Fibroblast of lung (primary cell): ENCODE results near the gene HIP1. TPM values are rescaled to one million over a fixed set of nuclear protein-coding genes. Genes with fewer than 3 reads are reported as not detected.
A peak's percentile ranks its signal among the peaks of the same experiment; 100 is the strongest.
"Not testable (repeated sequence)": the region's sequence is repeated elsewhere in the genome, so short reads cannot be mapped to it uniquely, and the experiment has no call there.

Source experiments
- DNase-seq, 2 donors: peaks; one replicate each; pipeline versions ENCODE4 v3.0.0 to v3.0.0-alpha.2; 2010; ENCODE audit warnings: low read depth in 2 of 2
- H2AFZ ChIP-seq: 2 replicates; pipeline ENCODE4 v1.5.1; 2012; ENCODE audit warnings: low read length, control low read depth, inconsistent platforms
- H3K27ac ChIP-seq: 2 replicates; pipeline ENCODE4 v1.5.1; 2011; ENCODE audit warnings: low read length, control low read depth; ENCODE audit not compliant: insufficient read depth
- H3K27me3 ChIP-seq: 2 replicates; pipeline ENCODE4 v1.5.1; 2011; ENCODE audit warnings: mild to moderate bottlenecking, low read length; ENCODE audit not compliant: control insufficient read depth, insufficient read depth
- H3K36me3 ChIP-seq: 2 replicates; pipeline ENCODE4 v1.5.1; 2011; ENCODE audit warnings: low read length; ENCODE audit not compliant: control insufficient read depth, insufficient read depth
- H3K4me1 ChIP-seq: 2 replicates; pipeline ENCODE4 v1.5.1; 2011; ENCODE audit warnings: low read length; ENCODE audit not compliant: control insufficient read depth, insufficient read depth; ENCODE audit errors: extremely low read depth
- H3K4me2 ChIP-seq: 2 replicates; pipeline ENCODE4 v1.5.1; 2011; ENCODE audit warnings: low read length, control low read depth; ENCODE audit not compliant: insufficient read depth; ENCODE audit errors: extremely low read depth
- H3K4me3 ChIP-seq, 4 experiments: fragments of 200-600 bp in 1 of 4; sonication (generic) in 1 of 4; replicated peaks in 1 of 4; 2 replicates each; pipeline ENCODE4 v1.5.1; 2011 to 2016; ENCODE audit warnings: low read length in 4 of 4, low read depth in 3 of 4, mild to moderate bottlenecking in 3 of 4, control low read depth in 2 of 4, inconsistent platforms in 1 of 4, mixed read lengths in 1 of 4; ENCODE audit not compliant: insufficient read depth in 1 of 4; ENCODE audit errors: control extremely low read depth in 1 of 4
- H3K79me2 ChIP-seq: 2 replicates; pipeline ENCODE4 v1.5.1; 2012; ENCODE audit warnings: mild to moderate bottlenecking, low read length, inconsistent platforms; ENCODE audit not compliant: control insufficient read depth, insufficient read depth
- H3K9ac ChIP-seq: 2 replicates; pipeline ENCODE4 v1.5.1; 2011; ENCODE audit warnings: mild to moderate bottlenecking, low read length, control low read depth; ENCODE audit not compliant: insufficient read depth
- H3K9me3 ChIP-seq: 2 replicates; pipeline ENCODE4 v1.5.1; 2012; ENCODE audit warnings: low read depth, low read length; ENCODE audit not compliant: control insufficient read depth, insufficient read depth
- H4K20me1 ChIP-seq: 2 replicates; pipeline ENCODE4 v1.5.1; 2011; ENCODE audit warnings: low read length; ENCODE audit not compliant: control insufficient read depth, insufficient read depth; ENCODE audit errors: extremely low read depth
- EZH2 ChIP-seq: IDR thresholded peaks from 2 replicates; pipeline ENCODE4 v1.5.1; 2012; ENCODE audit warnings: low read length, control low read depth, mild to moderate bottlenecking; ENCODE audit errors: missing control alignments
- polyA plus RNA-seq, 2 donors: library from polyadenylated mRNA; depleted of rRNA in 1 of 2; stranded (reverse) in 1 of 2; unstranded in 1 of 2; fragments of >200 nt; gene quantifications; 2 replicates each; pipeline ENCODE4 v1.2.1, GENCODE V29; 2011 to 2012; ENCODE audit warnings: missing spikeins in 1 of 2
- total RNA-seq: library from RNA; depleted of rRNA; stranded (reverse); fragments of >200 nt; gene quantifications from 2 replicates; pipeline ENCODE4 v1.2.1, GENCODE V29; 2014
- TF ChIP-seq, protein P1 (sequence below), 2 donors: IDR thresholded peaks in 1 of 2; conservative IDR thresholded peaks in 1 of 2; 1 replicate in 1 of 2; 2 replicates in 1 of 2; pipeline ENCODE4 v1.5.1; 2011 to 2012; ENCODE audit warnings: low read length in 2 of 2, control low read depth in 1 of 2, inconsistent platforms in 1 of 2, low read depth in 1 of 2, mild to moderate bottlenecking in 1 of 2

HIP1 gene
- total and polyA plus RNA-seq, 2 donors (not counting 1 experiment from before 2014, with no cell fraction given) = 27.2 to 31.3 TPM

DNA sequence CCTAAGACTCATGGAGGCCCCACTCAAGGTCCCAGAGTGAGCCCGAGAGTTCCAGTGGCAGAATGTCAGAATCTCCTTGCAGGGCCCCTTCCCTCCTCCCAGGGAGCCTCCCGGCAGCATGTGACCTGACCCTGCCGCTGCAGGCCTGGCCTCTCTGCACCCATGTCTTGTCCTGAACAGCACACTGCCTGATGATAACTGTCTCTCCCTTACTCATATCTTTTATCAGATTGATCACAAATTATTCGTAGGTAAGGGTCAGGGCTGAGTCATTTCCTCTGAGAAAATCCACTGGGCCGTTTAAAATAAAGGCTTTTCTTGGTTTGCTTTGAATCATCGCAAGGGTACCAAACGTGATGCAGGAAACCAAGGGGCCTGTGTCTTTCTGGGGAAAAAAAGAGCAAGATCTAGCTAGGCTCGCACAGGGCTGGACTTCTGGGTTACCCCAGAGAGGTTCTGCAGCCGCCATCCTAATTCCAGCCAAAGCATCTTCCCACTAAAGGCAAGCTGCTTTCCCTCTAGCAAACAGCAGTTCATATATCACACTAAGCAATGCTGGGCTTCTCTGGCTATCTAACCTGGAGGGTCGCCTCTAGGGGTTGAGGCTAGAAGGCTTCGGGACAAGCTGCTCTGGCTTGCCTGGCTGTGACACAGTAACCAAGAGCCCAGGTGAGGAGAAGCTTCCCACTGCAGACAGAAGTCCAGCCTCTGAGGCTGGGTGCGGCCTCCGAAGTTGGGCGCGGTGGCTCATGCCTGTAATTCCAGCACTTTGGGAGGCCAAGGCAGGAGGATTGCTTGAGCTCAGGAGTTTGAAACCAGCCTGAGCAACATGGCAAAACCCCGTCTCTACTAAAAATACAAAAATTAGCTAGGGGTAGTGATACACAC, 141.8 kb downstream of the HIP1 start:
- H3K27ac ChIP-seq = no peak overlapping the region
- no peak overlapping the region for H2AFZ ChIP-seq

DNA sequence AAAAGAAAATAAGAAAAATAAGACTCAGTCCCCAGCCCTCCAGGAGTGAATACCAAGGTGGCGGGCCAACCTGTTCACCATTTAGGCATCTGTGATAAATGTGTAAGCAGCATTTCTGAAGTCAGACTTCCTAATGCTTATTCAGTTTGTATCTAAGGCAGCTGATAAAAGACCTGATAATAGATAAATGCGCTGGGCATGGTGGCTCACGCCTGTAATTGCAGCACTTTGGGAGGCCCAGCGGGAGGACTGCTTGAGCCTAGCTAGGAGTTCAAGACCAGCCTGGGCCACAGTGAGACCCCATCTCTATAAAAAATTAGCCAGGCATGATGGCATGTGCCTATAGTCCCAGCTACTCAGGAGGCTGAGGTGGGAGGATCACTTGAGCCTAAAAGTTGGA, 143.0 kb downstream of the HIP1 start:
- Histone ChIP-seq H3K9ac (no peak overlapping the region), H2AFZ (no peak overlapping the region), H3K27ac (no peak overlapping the region), H3K4me1 (peaks cover 2% of the 10 kb centered on the region), H3K79me2 (no peaks in the 10 kb centered on the region), H3K4me2 (no peak overlapping the region), H3K9me3 (no peaks in the 10 kb centered on the region), H4K20me1 (no peaks in the 10 kb centered on the region), H3K4me3 (no peak overlapping the region), H3K27me3 (no peaks in the 10 kb centered on the region), H3K36me3 (no peaks in the 10 kb centered on the region)
- peak in 1 of 2 donors; percentile 9 for DNase-seq
- no peak for TF ChIP-seq EZH2

More for the DNA sequence above, 141.8 kb downstream of the HIP1 start:
- H4K20me1 ChIP-seq = no peaks in the 10 kb centered on the region
- TF ChIP-seq, protein P1, sequence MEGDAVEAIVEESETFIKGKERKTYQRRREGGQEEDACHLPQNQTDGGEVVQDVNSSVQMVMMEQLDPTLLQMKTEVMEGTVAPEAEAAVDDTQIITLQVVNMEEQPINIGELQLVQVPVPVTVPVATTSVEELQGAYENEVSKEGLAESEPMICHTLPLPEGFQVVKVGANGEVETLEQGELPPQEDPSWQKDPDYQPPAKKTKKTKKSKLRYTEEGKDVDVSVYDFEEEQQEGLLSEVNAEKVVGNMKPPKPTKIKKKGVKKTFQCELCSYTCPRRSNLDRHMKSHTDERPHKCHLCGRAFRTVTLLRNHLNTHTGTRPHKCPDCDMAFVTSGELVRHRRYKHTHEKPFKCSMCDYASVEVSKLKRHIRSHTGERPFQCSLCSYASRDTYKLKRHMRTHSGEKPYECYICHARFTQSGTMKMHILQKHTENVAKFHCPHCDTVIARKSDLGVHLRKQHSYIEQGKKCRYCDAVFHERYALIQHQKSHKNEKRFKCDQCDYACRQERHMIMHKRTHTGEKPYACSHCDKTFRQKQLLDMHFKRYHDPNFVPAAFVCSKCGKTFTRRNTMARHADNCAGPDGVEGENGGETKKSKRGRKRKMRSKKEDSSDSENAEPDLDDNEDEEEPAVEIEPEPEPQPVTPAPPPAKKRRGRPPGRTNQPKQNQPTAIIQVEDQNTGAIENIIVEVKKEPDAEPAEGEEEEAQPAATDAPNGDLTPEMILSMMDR (conservative IDR thresholded peaks at IDR 0.05 in 1 of 2, IDR thresholded peaks at IDR 0.05 in 1 of 2; ENCODE audit: low read depth in 1 of 2, low read length in 2 of 2) = no peak
- no peak for TF ChIP-seq EZH2
- peak in 1 of 2 donors; percentile 59 for DNase-seq
- H3K27me3 ChIP-seq = no peaks in the 10 kb centered on the region
- peaks cover 2% of the 10 kb centered on the region for H3K4me1 ChIP-seq
- no peaks in the 10 kb centered on the region for H3K9me3 ChIP-seq
- H3K4me2 ChIP-seq = no peak overlapping the region
- no peak overlapping the region for H3K4me3 ChIP-seq
- no peak overlapping the region for H3K9ac ChIP-seq
- H3K36me3 ChIP-seq = no peaks in the 10 kb centered on the region
- no peaks in the 10 kb centered on the region for H3K79me2 ChIP-seq

DNA sequence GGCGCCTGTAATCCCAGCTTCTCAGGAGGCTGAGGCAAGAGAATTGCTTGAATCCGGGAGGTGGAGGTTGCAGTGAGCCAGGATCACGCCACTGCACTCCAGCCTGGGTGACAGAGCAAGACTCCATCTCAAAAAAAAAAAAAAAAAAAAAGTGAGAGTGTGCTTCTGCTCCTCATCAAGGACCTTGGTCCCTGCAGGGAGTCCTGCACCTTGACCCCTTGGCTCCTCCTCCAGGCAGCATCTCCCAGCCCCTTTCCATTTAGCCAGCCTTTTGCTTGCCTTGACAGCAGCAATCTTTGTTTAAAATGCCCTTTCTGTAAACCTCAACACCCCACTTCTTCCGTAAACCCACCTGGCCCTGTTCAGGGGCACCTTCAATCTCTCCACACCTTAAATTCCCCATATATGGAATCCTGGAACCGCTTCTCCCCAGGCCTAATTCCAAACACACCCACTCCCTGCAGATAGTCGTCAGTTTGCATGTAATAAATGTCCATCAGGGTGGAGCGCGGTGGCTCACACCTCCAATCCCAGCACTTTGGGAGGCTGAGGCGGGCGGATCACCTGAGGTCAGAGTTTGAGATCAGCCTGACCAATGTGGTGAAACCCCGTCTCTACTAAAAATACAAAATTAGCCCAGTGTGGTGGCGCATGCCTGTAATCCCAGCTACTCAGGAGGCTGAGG, 145.1 kb downstream of the HIP1 start:
- not testable (repeated sequence) for H3K36me3 ChIP-seq, H4K20me1 ChIP-seq, H3K27me3 ChIP-seq, H3K9ac ChIP-seq, H3K9me3 ChIP-seq, H3K27ac ChIP-seq, H3K79me2 ChIP-seq, H3K4me3 ChIP-seq, H3K4me2 ChIP-seq, H3K4me1 ChIP-seq, DNase-seq, H2AFZ ChIP-seq
